Thyroid gland (tissue), 4 donors: ENCODE data around the gene TAAR9. TPM values are rescaled to one million over a fixed set of nuclear protein-coding genes. Genes with fewer than 3 reads are reported as not detected.

ENCODE experiments used
- DNase-seq, 2 donors: peaks; one replicate each; pipeline ENCODE4 v3.0.0-alpha.2; 2019
- H3K27ac ChIP-seq, 3 donors: fragments of 200-600 bp; sonication (generic); 1 replicate in 2 of 3; 2 replicates in 1 of 3; pipeline ENCODE4 v1.5.1; 2016 to 2019; ENCODE audit warnings: mild to moderate bottlenecking in 1 of 3, moderate library complexity in 1 of 3
- H3K27me3 ChIP-seq: fragments of 200-600 bp; sonication (generic); one replicate; pipeline ENCODE4 v1.5.1; 2019
- H3K36me3 ChIP-seq, 2 donors: fragments of 200-600 bp; sonication (generic); one replicate each; pipeline ENCODE4 v1.5.1; 2016 to 2019
- H3K4me1 ChIP-seq, 2 donors: fragments of 200-600 bp; sonication (generic); one replicate each; pipeline ENCODE4 v1.5.1; 2017 to 2019
- H3K4me3 ChIP-seq, 3 donors: fragments of 200-600 bp; sonication (generic); replicated peaks in 1 of 3; 1 replicate in 2 of 3; 2 replicates in 1 of 3; pipeline ENCODE4 v1.5.1; 2016; ENCODE audit warnings: mild to moderate bottlenecking in 1 of 3
- H3K9me3 ChIP-seq: fragments of 200-600 bp; sonication (generic); one replicate; pipeline ENCODE4 v1.5.1; 2017
- POLR2A ChIP-seq, 2 donors: fragments of 450-650 bp; IDR thresholded peaks; one replicate each; pipeline ENCODE4 v1.6.1; 2017; ENCODE audit warnings: antibody characterized with exemption in 2 of 2, mild to moderate bottlenecking in 2 of 2, moderate library complexity in 1 of 2
- WGBS, 2 donors: methylation state at CpG; one replicate each; pipeline ENCODE4 v1.1.5; 2017; 5-methylcytosine and 5-hydroxymethylcytosine counted together
- intact Hi-C: fragments of 100-400 bp; cut with DNase I; formaldehyde crosslinking; loops from one replicate; pipeline ENCODE4 v1.15.1; 2023
- total RNA-seq, 4 donors: library from RNA; depleted of rRNA; stranded (reverse); fragments of >200 nt; gene quantifications; one replicate each; pipeline ENCODE4 v1.2.3, GENCODE V29; 2016
- TF ChIP-seq, protein P1 (sequence below), 6 experiments: fragments of 200-600 bp in 3 of 6; fragments of 450-650 bp in 3 of 6; sonication (generic) in 3 of 6; IDR thresholded peaks; one replicate each; pipeline ENCODE4 v1.5.1; 2016 to 2019; ENCODE audit warnings: antibody characterized with exemption in 6 of 6, mild to moderate bottlenecking in 2 of 6, inconsistent platforms in 1 of 6, moderate library complexity in 1 of 6

TAAR9 gene
- total RNA-seq, 4 donors from 2014 or later, result not detected

DNA sequence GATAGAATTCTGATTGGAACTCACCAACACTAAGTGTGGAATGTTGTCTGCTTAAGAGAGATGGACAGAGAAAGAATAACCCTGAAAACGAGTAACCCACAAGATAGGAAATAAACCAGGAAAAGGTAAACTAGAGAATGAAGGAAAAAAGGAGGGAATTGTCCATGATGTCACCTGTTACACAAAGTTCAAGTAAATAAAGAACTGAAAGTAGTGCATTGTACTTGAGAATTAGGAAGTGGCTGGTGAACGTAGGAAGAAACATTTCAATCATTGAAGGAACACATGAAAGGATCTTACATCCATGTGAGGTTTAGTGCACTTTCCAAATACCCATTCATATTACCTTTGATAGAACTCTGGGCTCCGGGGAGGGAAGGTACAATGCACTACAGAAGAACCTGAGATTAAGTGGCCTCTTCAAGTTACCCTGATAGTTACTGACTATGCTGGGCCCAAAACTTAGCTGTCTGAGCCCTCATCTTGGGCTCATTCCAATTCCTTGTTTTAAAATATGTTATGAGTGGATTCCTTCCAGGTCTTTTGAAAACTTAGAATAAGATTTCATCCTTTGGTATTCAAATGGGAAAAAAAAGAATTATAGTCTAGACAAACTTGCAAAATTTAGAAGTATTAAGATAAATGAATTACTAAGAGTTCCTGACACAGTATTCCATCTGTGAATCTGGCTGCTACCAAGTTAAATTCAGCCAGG is 24.1 kb upstream of the TAAR9 start:
- H3K4me1 ChIP-seq, result peaks cover 20 to 30% of the 10 kb centered on the region in 2 donors
- no peaks in the 10 kb centered on the region for H3K36me3 ChIP-seq
- DNase-seq, result no peak
- no peaks in the 10 kb centered on the region for H3K27me3 ChIP-seq
- no peak overlapping the region for H3K4me3 ChIP-seq
- peak overlapping the region in 2 of 3 donors; percentile 94 to 96 for H3K27ac ChIP-seq
- intact Hi-C loops, result no loop called here
- WGBS, 2 donors, result 40% methylated on average over 3 of the region's 3 CpGs
- H3K9me3 ChIP-seq, result no peaks in the 10 kb centered on the region
- no peak for TF ChIP-seq POLR2A (IDR thresholded peaks at IDR 0.05)
- TF ChIP-seq, protein P1, sequence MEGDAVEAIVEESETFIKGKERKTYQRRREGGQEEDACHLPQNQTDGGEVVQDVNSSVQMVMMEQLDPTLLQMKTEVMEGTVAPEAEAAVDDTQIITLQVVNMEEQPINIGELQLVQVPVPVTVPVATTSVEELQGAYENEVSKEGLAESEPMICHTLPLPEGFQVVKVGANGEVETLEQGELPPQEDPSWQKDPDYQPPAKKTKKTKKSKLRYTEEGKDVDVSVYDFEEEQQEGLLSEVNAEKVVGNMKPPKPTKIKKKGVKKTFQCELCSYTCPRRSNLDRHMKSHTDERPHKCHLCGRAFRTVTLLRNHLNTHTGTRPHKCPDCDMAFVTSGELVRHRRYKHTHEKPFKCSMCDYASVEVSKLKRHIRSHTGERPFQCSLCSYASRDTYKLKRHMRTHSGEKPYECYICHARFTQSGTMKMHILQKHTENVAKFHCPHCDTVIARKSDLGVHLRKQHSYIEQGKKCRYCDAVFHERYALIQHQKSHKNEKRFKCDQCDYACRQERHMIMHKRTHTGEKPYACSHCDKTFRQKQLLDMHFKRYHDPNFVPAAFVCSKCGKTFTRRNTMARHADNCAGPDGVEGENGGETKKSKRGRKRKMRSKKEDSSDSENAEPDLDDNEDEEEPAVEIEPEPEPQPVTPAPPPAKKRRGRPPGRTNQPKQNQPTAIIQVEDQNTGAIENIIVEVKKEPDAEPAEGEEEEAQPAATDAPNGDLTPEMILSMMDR (IDR thresholded peaks at IDR 0.05), result no peak

DNA sequence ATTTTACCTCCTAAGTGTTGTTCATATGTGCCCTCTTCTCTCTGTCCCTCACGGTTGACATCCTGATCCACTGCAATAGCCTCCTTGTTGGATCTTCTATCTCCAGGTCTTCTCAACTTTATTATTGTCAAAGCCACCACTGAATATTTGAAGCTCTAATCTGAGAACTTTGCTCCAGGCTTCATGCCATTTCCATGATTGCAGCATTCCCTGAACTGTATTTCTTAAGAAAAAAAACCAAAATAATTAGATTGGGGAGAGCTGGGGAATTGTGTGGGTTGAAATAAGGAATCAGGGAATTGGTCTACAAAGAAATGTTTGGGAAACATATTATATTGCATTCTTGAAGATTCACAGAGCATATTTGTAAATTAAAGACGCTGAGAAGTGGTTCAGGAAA is 22.7 kb upstream of the TAAR9 start:
- Histone ChIP-seq H3K27ac (no peak overlapping the region), H3K36me3 (no peaks in the 10 kb centered on the region), H3K4me3 (no peak overlapping the region), H3K9me3 (no peaks in the 10 kb centered on the region), H3K27me3 (no peaks in the 10 kb centered on the region), H3K4me1 (peaks cover 20 to 22% of the 10 kb centered on the region in 2 donors)
- intact Hi-C loops, result no loop called here
- WGBS, 2 donors, result 75 to 77% methylated on average over 2 of the region's 2 CpGs
- TF ChIP-seq POLR2A (IDR thresholded peaks at IDR 0.05), result no peak
- TF ChIP-seq, protein P1 (IDR thresholded peaks at IDR 0.05), result no peak
- DNase-seq, result no peak

- Histone ChIP-seq H3K36me3 (no peaks in the 10 kb centered on the region), H3K27ac (no peak overlapping the region), H3K4me3 (no peak overlapping the region), H3K9me3 (no peaks in the 10 kb centered on the region), H3K4me1 (no peaks in the 10 kb centered on the region), H3K27me3 (no peaks in the 10 kb centered on the region)
- intact Hi-C loops, result no loop called here
- DNase-seq, result no peak
- WGBS, 2 donors, result 69 to 79% methylated on average over 2 of the region's 2 CpGs
- TF ChIP-seq, protein P1 (IDR thresholded peaks at IDR 0.05), result no peak
- TF ChIP-seq POLR2A (IDR thresholded peaks at IDR 0.05), result no peak
Measured at GRCh38 chr6:132520953-132521352, 17.1 kb upstream of the TAAR9 start.

DNA sequence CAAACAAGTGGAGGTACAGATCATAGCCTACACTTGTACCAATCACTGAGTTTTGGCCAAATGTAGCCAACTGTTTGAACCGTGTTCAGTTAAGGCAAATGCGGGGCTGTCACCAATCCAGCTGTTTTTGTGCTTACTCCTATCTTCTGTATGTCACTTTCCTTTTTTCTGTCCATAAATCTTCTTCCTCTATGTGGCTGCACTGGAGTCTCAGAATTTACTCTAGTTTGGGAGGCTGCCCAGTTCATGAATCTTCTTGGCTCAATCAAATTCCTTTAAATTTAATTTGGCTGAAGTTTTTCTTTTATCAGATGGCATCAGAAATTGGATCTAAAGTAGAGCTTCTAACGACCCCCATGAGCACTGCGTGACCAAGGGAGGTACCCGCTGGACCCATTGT is 13.4 kb upstream of the TAAR9 start:
- no peak for DNase-seq
- Histone ChIP-seq H3K4me1 (no peaks in the 10 kb centered on the region), H3K36me3 (no peaks in the 10 kb centered on the region), H3K27ac (no peak overlapping the region), H3K27me3 (peaks cover 3% of the 10 kb centered on the region), H3K9me3 (no peaks in the 10 kb centered on the region), H3K4me3 (no peak overlapping the region)
- 90 to 92% methylated on average over 5 of the region's 5 CpGs for WGBS, 2 donors
- TF ChIP-seq POLR2A (IDR thresholded peaks at IDR 0.05), result no peak
- TF ChIP-seq, protein P1 (IDR thresholded peaks at IDR 0.05), result no peak
- intact Hi-C loops, result no loop called here

DNA sequence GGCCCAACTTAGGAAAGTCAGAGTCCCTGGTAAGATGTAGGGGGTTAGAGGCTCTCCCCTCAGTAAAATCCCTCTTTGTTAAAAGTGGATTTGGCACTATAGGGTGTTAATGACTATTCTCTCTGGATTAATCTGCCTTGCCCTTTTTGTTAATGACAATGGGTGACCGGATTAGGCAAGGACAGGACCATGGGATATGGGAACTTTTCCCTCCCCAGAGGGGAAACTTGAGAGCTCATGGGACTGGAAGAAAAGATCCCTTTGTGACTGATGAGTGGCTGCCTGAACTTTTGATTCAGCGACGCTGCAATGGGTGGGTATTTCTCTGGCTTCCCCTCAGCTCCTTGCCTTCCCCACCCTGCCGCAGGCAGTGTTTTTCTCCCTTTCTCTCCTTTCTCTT is 12.2 kb upstream of the TAAR9 start:
- Histone ChIP-seq H3K9me3 (no peaks in the 10 kb centered on the region), H3K36me3 (no peaks in the 10 kb centered on the region), H3K27me3 (peaks cover 3% of the 10 kb centered on the region), H3K4me1 (no peaks in the 10 kb centered on the region), H3K27ac (no peak overlapping the region), H3K4me3 (no peak overlapping the region)
- TF ChIP-seq, protein P1 (IDR thresholded peaks at IDR 0.05), result no peak
- TF ChIP-seq POLR2A (IDR thresholded peaks at IDR 0.05), result no peak
- DNase-seq, result no peak
- 84 to 86% methylated on average over 4 of the region's 4 CpGs for WGBS, 2 donors
- intact Hi-C loops, result no loop called here
